Astrocyte of the spinal cord (primary cell): ENCODE measurements around the gene RHEBL1.

ENCODE experiments used
- DNase-seq: peaks from one replicate; pipeline ENCODE4 v3.0.0; 2011; ENCODE audit warnings: low read depth, low spot score
- H3K4me3 ChIP-seq: 2 replicates; pipeline ENCODE4 v1.5.1; 2011; ENCODE audit warnings: low read depth, mild to moderate bottlenecking, low read length, moderate library complexity
- CTCF ChIP-seq: IDR thresholded peaks from 2 replicates; pipeline ENCODE4 v1.5.1; 2012; ENCODE audit warnings: low read depth, mild to moderate bottlenecking, low read length, inconsistent platforms
- in situ Hi-C: cut with HindIII; loops from 2 replicates; pipeline ENCODE4 v1.10.0; 2017; ENCODE audit warnings: low sequenced_read_pairs

The RHEBL1 gene

DNA sequence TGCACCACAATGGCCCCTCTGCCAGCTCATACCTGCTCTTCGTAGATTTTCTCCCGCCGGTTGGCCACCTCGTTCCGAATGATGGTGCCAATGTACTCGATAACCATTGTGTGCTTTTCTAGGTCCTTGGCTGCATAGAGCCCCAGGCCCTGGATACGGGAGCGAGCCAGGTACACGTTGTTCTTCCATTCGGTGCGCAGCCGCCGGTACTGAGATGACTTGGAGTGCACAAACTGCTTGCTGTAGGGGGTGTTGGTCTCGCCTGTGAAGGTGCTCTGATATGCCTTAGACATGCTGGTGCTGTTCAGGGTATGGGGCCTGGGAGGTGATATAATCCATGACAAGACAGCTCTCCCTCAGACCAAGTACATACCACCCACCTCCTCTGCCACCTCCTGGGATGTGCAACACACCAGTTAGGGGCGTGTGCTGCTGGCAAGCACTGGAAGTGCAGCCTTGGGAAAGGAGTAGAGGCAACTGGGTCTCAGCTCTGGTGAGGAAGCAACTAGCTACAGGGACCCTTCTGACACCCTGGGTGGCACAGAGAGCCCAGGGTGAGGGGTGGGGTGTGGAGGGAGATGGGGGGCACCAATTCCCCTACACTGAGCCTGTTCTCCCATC, 47.1 kb downstream of the RHEBL1 start:
- in situ Hi-C loops = no loop called here
- no peak for TF ChIP-seq CTCF
- DNase-seq = no peak
- H3K4me3 ChIP-seq = no peak overlapping the region

- DNase-seq = no peak
- no peak for TF ChIP-seq CTCF
- H3K4me3 ChIP-seq = no peak overlapping the region
- in situ Hi-C loops = no loop called here
Observed at GRCh38 chr12:49021292-49021915, 48.4 kb downstream of the RHEBL1 start.

- H3K4me3 ChIP-seq = no peak overlapping the region
- in situ Hi-C loops = no loop called here
- DNase-seq = no peak
- no peak for TF ChIP-seq CTCF
Observed at GRCh38 chr12:49020441-49020840, 49.3 kb downstream of the RHEBL1 start.

- H3K4me3 ChIP-seq = no peak overlapping the region
- TF ChIP-seq CTCF = peak; percentile 39
- DNase-seq = peak; percentile 20
- in situ Hi-C loops = no loop called here
Observed at GRCh38 chr12:49019443-49020324, 50.1 kb downstream of the RHEBL1 start.

DNA sequence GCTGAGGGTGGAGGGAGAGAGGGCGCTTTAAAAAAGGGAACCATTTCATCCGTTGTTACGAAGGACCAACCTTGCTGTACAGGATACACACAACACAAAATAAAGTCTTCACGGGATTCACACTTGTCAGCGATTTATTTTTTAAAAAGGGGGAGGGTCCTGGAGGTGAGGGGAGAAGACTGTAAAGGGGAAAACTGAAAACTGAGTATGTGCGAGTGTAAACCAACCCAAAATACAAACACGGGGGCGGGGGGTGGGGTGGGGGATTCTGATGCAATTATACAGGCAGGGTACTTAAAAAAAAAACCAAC, 50.7 kb downstream of the RHEBL1 start:
- DNase-seq = no peak
- H3K4me3 ChIP-seq = peak overlapping the region; percentile 92
- TF ChIP-seq CTCF = no peak
- in situ Hi-C loops = no loop called here

DNA sequence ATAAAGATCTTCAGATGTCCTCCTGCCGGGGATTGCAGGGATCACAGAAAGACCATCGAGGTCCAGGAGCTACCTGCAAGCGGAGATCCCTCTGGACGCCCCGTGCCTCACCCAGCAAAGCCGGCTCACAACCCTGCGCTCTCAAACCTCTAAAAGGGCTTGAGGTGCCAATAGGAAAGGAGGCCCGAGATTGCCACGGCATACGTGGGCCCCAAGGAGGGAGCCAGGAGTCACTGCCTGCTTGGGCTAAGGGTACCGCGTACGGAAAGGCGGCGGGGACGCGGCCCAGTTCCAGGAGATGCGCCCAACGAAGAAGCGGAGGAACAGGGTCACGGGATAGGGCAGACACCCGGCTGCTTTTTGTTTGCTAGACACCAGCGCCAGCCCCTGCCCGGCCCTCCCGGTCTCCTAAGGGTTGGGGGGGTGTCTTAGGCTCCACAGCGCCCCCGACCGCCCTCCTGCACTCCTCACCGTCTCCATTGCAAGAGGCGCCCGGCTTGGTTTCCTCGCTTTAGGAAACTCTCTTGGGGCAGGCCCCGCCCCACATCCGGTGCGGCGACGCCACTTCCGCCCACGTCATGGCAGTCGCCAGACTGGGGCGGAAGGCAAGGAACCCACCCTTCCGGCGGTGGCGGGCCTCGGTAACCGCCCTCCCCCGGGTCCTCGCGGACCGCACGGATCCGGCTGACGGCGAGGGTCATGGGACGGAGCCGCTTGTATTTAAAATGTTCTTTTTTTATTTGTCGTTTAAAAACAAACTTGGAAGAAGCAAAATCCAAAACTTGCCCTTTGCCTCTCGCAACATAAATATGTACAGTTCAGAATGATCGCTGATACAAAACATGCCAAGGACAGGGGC, 51.3 kb downstream of the RHEBL1 start, which contains the start of gene PRKAG1:
Gene PRKAG1, minus strand, starts transcription at position 516 of the 859 bp plus-strand sequence. Its CDS starts 36 bp downstream, at position 480.
- H3K4me3 ChIP-seq = peak within 1 kb of the TSS; percentile 92
- in situ Hi-C loops = no loop called here
- peak; percentile 98 for DNase-seq
- peak; percentile 64 for TF ChIP-seq CTCF
